Activated CD4-positive, alpha-beta T cell treated with anti-CD3 and anti-CD28 coated beads, Interleukin-2, amount 50 U/mL, for 24 hours (primary cell): ENCODE measurements around the gene ASTN2.

Experiments used
- DNase-seq, 2 donors: peaks; one replicate each; pipeline ENCODE4 v3.0.0-alpha.2; 2020; ENCODE audit warnings: low read depth in 1 of 2, low spot score in 1 of 2

ASTN2 gene

DNA sequence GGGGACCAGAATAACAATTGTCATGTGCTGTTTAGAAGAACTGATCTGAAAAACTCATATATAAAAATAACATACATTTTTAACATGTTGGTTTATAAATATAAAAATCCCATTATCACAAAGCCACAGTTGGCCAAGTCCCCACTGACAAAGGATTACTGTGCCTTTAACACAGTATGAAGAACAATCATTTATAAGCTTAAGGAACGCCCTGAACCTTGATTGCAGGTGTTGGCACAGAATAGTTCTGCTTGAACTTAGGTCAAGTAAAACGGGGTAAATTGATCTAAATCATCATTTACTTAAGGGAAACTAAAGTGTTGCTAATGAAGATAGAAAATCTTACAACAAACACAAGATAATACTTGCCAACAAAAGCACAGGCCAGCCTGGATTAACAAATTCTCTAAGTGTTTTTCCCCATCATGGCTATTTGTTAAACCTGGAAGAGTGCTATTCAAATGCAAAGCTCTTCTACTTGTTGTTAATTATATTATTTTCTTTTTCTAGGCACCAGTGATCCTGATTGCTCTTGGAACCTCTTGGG is 46.1 kb downstream of the ASTN2 start:
- DNase-seq: no peak

GRCh38 chr9:117365438-117365837 is 49.4 kb downstream of the ASTN2 start:
- DNase-seq: no peak

DNA sequence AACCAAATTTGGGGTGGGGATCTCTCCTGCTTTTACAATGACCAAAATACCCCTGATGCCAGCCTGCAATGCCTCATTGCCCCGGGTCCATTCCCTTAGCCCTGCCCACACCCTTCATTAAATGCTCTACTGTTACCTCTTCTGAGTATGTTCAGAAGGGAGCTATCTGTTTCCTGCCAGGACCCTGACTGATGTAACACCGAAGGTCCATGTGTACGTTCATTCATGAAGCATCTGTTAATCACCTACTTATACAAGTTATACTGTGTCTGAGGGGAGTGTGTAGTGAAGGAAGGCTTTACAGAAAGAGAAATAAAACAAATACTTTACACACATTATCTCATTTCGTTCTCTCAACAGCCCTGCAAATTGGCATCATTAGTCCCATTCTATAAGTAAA is 51.9 kb downstream of the ASTN2 start:
- no peak for DNase-seq

DNA sequence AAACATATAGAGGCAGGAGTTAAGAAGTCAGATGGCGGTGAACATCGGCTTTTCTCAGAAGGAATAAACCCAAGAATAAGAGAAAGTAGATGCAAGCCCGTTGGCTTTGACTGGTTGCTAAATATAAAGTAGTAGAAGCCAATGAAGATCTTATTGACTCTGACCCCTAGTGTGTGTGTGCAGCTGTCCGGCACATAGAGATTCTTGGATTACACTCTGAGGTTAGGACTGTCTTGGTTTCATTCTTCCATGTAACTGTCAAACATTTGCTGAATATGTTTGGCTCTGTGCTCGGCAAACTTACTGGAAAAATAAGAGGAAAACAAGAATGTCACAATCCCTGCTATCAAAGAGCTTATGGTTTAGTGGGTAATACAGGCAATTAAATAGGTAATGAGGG is 54.9 kb downstream of the ASTN2 start:
- no peak for DNase-seq

- DNase-seq: no peak
Observed at GRCh38 chr9:117355542-117355941, 59.3 kb downstream of the ASTN2 start.

DNA sequence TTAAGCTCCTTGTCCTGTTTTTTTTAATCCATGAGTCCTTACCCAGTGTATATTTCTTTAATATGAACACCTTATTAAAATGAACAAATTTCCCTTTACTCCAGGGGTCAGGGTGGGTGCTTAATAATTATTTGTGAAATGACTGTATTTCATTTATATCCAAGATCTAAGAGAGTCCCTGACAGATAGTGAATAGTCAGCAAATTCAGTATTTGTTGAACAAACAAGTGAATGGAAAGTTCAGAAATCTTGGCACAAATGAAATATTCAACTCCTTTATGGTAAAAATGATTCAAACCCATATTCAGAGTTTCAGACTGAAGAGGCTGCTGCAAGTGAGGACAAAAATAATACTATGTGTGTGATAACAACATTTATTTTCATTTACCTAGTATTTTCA is 59.9 kb downstream of the ASTN2 start:
- no peak for DNase-seq

- DNase-seq: no peak
Observed at GRCh38 chr9:117354244-117354847, 60.5 kb downstream of the ASTN2 start.

DNA sequence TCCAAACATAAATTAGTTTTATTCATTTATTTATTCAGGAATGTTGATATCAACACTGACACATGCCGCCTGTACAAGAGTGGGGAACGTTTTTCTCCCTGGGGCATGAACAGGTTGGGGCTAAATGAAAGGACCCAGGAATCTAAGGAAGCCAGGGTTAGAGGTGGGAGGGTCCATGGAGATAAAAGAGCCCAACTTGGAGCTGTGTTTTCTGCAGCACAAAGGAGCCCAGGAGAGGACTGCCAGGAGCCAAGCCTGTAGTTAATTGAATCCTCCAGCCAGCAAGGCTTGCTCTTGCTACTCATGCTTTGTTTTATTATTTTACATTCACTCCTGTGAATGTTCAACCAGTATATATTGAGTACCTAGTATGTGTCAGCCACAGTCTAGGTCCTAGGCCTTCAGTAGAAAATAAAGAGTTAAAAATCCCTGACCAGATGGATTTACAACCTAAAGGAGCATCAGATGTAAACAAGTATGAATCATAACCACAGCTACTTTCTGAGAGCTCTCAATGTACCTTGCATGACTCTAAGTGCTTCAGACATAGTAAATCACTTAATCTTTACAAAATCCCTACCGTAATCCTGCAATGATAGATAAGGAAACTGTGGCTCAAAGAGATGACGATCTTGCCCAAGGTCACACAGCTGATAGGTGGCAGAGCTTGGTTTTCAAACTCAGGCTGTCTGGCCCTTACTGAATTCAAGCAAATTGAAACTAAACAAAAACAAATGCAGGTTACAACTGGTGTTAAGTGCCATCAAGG is 69.8 kb downstream of the ASTN2 start:
- DNase-seq: no peak

DNA sequence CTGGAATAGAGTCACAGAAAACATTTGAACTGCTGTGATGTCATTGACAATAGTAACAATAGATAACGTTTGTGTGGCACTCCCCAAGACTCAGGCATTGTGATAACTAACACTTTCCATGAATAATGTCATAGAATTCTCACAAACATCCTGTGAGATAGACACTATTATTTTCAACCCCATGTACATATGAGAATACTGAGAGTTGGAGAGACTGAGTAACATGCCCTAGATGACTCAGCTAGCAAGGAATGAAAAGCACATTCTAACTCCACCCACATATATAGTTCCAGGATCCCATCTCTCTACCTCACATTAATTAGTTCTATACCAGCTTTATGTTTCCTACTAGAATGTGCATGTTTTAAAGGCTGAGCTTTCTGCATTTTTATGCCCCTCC is 71.4 kb downstream of the ASTN2 start:
- DNase-seq: no peak

GRCh38 chr9:117341151-117341550 is 73.7 kb downstream of the ASTN2 start:
- no peak for DNase-seq

DNA sequence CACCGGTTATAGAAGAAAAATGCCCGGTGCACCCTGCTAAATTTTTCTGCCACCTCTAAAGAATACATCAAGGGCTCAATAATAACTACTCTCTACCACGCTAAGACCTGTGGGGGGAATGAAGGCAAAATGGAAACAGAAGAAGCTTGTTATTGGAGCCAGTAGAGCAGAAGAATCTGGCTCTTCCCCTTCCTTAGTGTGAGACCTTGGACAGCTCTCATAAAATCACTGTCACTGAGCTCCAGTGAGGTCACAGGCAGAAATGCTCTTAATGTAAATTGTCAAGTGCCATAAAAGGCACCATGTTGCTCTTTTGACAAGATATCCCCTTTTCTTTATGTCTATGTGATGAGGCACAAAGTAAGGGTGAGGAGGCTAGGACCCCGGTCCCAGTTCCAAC is 74.4 kb downstream of the ASTN2 start:
- no peak for DNase-seq

GRCh38 chr9:117335837-117336433 is 78.9 kb downstream of the ASTN2 start:
- no peak for DNase-seq

- DNase-seq: no peak
Observed at GRCh38 chr9:117334101-117334500, 80.8 kb downstream of the ASTN2 start.

DNA sequence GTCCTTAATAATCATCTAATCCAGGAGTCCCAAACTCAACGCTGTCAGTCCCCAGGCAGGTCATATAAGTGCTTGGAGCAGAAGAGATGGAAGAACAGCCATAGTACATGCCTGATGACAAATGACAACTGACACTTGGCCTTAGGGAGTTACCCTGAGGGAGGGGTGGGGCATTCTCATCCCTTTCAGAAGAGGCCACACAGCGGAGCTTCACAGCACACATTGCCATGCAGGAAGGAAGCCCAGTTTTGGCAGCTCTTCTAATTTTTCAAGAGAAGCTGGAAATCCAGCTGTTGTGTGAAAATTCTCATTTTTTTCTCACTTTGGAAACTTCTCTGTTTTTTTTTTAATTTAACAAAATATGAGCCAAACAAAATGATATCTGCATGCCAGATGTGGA is 89.0 kb downstream of the ASTN2 start:
- no peak for DNase-seq

GRCh38 chr9:117325110-117325731 is 89.6 kb downstream of the ASTN2 start:
- DNase-seq: no peak

DNA sequence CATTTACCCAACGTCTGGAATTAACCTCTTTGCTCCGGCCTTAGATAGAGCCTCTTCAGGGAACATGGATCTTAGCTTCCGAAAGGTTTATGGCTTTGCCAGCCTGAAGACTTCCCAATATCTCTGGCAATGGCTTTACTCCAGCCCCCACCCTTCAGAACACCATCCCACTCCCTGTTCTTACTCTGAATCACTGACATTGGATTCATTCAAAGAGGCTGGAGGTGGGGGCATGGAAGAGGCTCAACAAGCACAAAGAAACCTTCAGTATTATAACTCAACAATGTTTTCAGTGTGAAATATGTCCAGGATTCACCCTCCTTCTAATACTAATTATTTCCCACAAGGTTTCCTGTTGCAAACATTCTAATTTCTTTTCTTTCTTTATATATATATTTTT is 91.5 kb downstream of the ASTN2 start:
- DNase-seq: no peak

GRCh38 chr9:117317192-117317591 is 97.7 kb downstream of the ASTN2 start:
- DNase-seq: no peak

GRCh38 chr9:117315236-117315635 is 99.6 kb downstream of the ASTN2 start:
- DNase-seq: no peak

- DNase-seq: no peak
Observed at GRCh38 chr9:117313989-117314388, 100.9 kb downstream of the ASTN2 start.

GRCh38 chr9:117307701-117308100 is 107.2 kb downstream of the ASTN2 start:
- no peak for DNase-seq

DNA sequence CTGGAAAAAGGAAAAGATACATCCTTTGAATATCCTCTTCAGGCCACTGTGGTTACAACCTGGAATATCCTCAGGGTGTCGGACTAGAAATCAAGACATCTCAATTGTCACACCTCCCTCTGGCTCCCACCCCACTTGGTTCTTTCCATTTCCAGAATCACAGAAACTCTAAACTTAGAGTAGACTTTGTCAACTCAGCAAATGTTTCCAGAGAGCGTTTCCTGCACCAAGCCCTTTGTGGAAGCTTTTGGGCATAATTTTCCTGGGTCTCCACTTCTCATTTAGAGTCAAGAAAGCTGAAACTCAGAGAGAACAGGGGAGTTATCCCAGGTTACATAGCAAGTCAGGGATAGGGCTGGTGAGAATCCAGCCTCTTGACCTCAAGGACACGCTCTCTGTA is 108.8 kb downstream of the ASTN2 start:
- no peak for DNase-seq

DNA sequence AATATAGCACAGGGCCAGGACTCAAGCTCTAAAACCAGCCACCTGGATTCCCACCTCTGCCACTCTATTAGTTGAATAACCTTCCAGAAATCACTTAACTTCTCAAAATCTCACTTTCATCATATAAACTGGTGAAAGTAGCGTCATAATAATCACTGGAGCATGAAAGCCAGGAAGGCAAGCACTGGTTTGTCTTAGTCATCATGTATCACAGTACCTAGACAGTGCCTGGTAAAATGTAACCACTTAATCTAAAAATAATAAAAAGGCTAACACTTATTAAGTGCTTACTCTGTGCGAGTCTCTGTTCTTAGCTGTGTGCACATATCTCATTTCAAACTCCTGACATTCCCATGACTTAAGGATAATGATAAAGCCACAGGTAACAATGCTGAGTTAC is 109.4 kb downstream of the ASTN2 start:
- DNase-seq: no peak
